HG02885 (cell line): ENCODE measurements around the gene CLDN34.

Experiments
- ATAC-seq: cut with Tn5 transposase; IDR thresholded peaks from one replicate; pipeline ENCODE4 v1.9.1; 2021; ENCODE audit warnings: mild to moderate bottlenecking; ENCODE audit not compliant: unreplicated experiment, poor library complexity

The CLDN34 gene

GRCh38 chrX:9977635-9978034 lies 10.5 kb downstream of the CLDN34 start:
- no peak for ATAC-seq

GRCh38 chrX:9980401-9980800 lies 13.2 kb downstream of the CLDN34 start:
- ATAC-seq = no peak

GRCh38 chrX:9980927-9981326 lies 13.8 kb downstream of the CLDN34 start:
- ATAC-seq = no peak

- no peak for ATAC-seq
Observed at GRCh38 chrX:9983441-9983840, 16.3 kb downstream of the CLDN34 start.

- ATAC-seq = no peak
Observed at GRCh38 chrX:9983846-9984245, 16.7 kb downstream of the CLDN34 start.

- no peak for ATAC-seq
Observed at GRCh38 chrX:9988762-9989161, 21.6 kb downstream of the CLDN34 start.

GRCh38 chrX:9992061-9992460 lies 24.9 kb downstream of the CLDN34 start:
- no peak for ATAC-seq

- ATAC-seq = no peak
Observed at GRCh38 chrX:9992724-9993123, 25.6 kb downstream of the CLDN34 start.

GRCh38 chrX:9995855-9996339 lies 28.7 kb downstream of the CLDN34 start:
- peak; percentile 84 for ATAC-seq

GRCh38 chrX:9997041-9997440 lies 29.9 kb downstream of the CLDN34 start:
- no peak for ATAC-seq

GRCh38 chrX:9997524-9997923 lies 30.4 kb downstream of the CLDN34 start:
- peak; percentile 72 for ATAC-seq

- no peak for ATAC-seq
Observed at GRCh38 chrX:10001496-10001895, 34.3 kb downstream of the CLDN34 start.

- no peak for ATAC-seq
Observed at GRCh38 chrX:10004832-10005475, 37.8 kb downstream of the CLDN34 start.

GRCh38 chrX:10006086-10006485 lies 38.9 kb downstream of the CLDN34 start:
- ATAC-seq = no peak

- ATAC-seq = no peak
Observed at GRCh38 chrX:10006770-10007169, 39.6 kb downstream of the CLDN34 start.

- ATAC-seq = no peak
Observed at GRCh38 chrX:10007621-10008020, 40.5 kb downstream of the CLDN34 start.

GRCh38 chrX:10008483-10009056 lies 41.4 kb downstream of the CLDN34 start:
- no peak for ATAC-seq

- no peak for ATAC-seq
Observed at GRCh38 chrX:10009741-10010140, 42.6 kb downstream of the CLDN34 start.

- ATAC-seq = no peak
Observed at GRCh38 chrX:10010686-10011085, 43.5 kb downstream of the CLDN34 start.

GRCh38 chrX:10011261-10011931 lies 44.2 kb downstream of the CLDN34 start:
- no peak for ATAC-seq

- ATAC-seq = no peak
Observed at GRCh38 chrX:10011991-10012390, 44.8 kb downstream of the CLDN34 start.
